AG04449 (cell line): ENCODE measurements around the gene CDC45.
"Not testable (repeated sequence)": the region's sequence is repeated elsewhere in the genome, so short reads cannot be mapped to it uniquely, and the experiment has no call there.

Source experiments
- CTCF ChIA-PET: fragments of 350-600 bp; formaldehyde crosslinking; extraction: SDS; loops from one replicate; lab custom pipeline; 2021; ENCODE audit warnings: antibody characterized with exemption; lab: Yijun Ruan, JAX
- POLR2A ChIA-PET: fragments of 400-600, 350-600 bp; formaldehyde crosslinking; extraction: SDS; loops from one replicate; lab custom pipeline; 2020; ENCODE audit warnings: antibody characterized with exemption, inconsistent platforms; lab: Yijun Ruan, JAX
- DNase-seq: peaks from one replicate; pipeline ENCODE4 v3.0.0-alpha.2; 2010; ENCODE audit warnings: low read depth, low spot score
- H3K4me3 ChIP-seq: 2 replicates; pipeline ENCODE4 v1.5.1; 2011; ENCODE audit warnings: low read depth, mild to moderate bottlenecking, control low read depth, low read length
- CTCF ChIP-seq: IDR thresholded peaks from one replicate; pipeline ENCODE4 v1.5.1; 2011; ENCODE audit warnings: mild to moderate bottlenecking, moderate library complexity, low read length, control low read depth, inconsistent platforms; ENCODE audit not compliant: insufficient read depth; ENCODE audit errors: missing control alignments

Gene CDC45

DNA sequence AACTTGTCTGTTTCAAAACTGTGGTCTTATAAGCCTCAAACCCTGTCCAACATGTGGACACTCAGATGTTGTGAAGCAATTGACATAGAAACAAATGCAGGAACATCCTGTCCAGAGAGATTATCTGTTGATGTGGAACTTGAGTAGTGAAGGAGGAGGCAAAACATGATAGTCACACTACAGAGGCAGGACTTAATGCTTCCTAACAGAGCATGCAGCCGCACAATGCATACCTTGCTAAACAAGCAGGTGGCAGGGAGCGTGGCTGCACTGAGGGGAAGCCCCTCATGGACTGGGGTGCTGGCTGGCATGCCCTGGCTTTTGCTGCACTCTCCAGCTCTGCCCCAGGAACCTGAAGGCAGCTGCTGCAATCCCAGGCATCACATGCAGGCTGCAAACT, 37.6 kb upstream of the CDC45 start:
- CTCF ChIA-PET, result no interaction called here
- POLR2A ChIA-PET, result no interaction called here
- TF ChIP-seq CTCF, result no peak
- DNase-seq, result no peak
- H3K4me3 ChIP-seq, result no peak overlapping the region

DNA sequence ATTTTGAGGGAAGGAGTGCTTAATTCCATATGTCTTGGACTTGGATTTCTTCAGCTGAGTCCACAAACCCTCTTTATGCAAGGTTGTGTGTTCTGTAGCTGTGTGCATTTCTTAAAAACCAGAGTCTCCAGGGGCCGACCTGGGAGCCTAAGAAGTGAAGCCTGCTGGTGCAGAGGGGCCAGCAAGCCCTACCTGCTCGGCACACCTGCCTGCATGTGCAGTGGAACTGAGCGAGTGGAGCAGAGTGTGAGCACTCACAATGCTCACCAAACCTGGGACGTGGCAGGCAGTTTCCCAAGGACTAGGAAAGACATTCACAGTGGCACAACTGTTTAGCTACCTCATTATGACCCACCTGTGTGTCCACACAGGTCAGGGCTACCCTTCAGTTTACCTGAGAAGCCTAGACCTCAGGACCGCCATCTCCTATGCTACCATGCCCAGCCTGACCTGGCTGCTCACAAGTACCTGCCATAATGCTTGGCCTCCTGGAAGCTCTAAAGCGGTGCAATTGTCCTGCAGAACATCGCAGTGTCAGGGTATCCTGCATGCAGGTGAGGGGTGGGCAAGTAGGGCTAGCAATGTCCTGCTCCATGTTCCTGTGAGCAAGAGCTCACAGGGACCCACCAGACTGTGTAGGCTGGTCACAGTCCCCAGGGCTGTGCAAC, 36.0 kb upstream of the CDC45 start:
- no peak overlapping the region for H3K4me3 ChIP-seq
- TF ChIP-seq CTCF, result no peak
- no peak for DNase-seq
- ChIA-PET POLR2A (interaction anchor here (1.2 kb wide), 1 partner anchor 12 kb away, joined by 4 read pairs; the partner anchor contains the start of gene HIRA), CTCF (interaction anchor here (2.0 kb wide), 1 partner anchor 186 kb away, joined by 9 read pairs; no protein-coding TSS in a partner anchor)

DNA sequence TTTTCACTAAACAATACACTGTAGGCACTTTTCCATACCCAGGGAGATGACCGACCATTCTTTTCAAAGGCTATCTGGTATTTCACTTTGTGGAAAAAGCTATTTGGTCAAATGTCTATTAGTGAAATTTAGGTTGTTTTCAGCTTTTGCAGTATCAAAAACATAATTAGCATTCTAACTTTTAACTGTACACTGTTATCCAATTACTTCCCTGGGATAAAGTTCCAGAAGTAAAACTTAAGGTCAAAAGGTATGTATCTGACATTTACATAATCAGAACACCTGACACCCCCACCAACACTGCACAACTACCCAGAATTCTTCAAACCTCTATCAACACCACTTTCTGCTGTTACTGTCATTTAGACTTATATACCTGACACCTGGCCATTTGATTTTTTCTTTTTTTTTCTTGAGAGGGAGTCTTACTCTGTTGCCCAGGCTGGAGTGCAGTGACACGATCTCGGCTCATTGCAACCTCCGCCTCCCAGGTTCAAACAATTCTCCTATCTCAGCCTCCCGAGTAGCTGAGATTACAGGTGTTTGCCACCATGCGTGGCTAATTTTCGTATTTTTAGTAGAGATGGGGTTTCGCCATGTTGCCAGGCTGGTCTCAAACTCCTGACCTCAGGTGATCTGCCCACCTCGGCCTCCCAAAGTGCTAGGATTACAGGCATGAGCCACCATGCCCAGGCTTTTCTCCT, 34.3 kb upstream of the CDC45 start:
- POLR2A ChIA-PET, DNase-seq, H3K4me3 ChIP-seq: not testable (repeated sequence)
- CTCF ChIA-PET, result interaction anchor here (1.2 kb wide), 1 partner anchor 11 kb away, joined by 3 read pairs; no protein-coding TSS in a partner anchor

DNA sequence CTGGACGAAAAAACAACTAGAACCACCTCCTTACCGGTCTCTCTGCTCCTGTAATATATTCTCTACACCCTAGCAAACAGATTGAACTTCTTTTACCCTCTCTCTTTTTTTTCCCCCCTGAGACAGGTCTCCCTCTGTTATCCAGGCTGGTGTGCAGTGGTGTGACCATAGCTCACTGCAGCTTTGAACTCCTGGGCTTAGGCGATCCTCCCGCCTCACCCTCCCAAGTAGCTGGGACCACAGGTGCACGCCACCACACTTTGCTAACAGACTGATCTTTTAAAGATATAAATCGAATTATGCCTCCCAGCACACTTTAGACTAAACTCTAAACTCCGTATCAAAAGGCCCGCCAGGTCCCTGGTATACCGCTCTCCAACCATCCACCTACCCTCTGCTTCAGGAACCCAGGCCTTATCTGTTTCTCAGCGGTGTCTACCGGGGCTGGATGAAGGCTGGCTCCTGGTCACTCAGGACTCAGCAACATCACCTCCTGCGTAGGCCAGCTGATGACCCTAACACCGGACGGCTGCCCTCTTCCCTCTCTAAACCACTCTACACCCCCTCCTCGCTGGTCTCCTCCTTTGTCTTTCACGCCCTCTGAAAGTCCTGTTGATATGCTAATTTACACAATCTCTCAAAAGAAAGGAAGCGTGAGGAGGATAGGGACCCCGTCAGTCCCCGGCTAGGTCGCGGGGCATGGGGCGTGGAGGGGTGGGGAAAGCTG, 33.0 kb upstream of the CDC45 start:
- no peak for TF ChIP-seq CTCF
- CTCF ChIA-PET, result interaction anchor here (1.3 kb wide), 1 partner anchor 11 kb away, joined by 4 read pairs; no protein-coding TSS in a partner anchor
- DNase-seq, result no peak

GRCh38 chr22:19447330-19448075, 32.2 kb upstream of the CDC45 start, which contains the start of gene C22orf39:
Gene C22orf39, minus strand, starts transcription at chr22:19447711. Its CDS starts 23 bp downstream, at chr22:19447688.
- ChIA-PET CTCF (interaction anchor here (1.3 kb wide), 1 partner anchor 12 kb away, joined by 4 read pairs; no protein-coding TSS in a partner anchor), POLR2A (interaction anchor here (1.9 kb wide), 1 partner anchor 15 kb away, joined by 5 read pairs; the partner anchor contains the start of genes HIRA and MRPL40)
- H3K4me3 ChIP-seq, result peak within 1 kb of the TSS; percentile 78
- TF ChIP-seq CTCF, result no peak
- peak; percentile 59 for DNase-seq

More for the DNA sequence above, 33.0 kb upstream of the CDC45 start:
- POLR2A ChIA-PET, result interaction anchor here (1.9 kb wide), 1 partner anchor 15 kb away, joined by 5 read pairs; the partner anchor contains the start of genes HIRA and MRPL40
- peak overlapping the region; percentile 78 for H3K4me3 ChIP-seq

DNA sequence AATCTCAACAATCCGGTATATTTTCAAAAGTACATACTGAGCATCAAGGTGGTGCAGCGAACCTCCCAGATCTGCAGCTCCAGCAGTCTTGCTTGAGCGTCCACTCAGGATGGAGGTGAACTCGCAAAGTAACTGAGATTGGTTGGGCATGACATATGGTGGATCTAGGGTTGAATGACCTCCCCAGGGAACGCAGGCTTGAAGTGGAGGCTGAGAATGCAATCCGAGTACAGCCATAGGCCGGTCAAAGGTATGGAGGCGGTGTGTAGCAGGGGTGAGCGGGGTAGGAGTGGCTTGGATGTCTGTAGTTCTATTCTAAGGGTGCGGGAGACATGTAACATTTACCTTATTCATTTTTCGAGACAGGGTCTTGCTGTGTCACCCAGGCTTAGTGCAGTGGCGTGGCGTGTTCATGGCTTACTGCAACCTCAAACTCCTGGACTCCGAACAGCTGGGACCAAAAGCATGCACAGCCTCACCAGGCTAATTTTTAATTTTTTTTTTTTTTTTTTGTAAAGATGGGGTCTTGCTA, 31.6 kb upstream of the CDC45 start:
- no peak for DNase-seq
- TF ChIP-seq CTCF, result no peak
- ChIA-PET POLR2A (interaction anchor here (1.9 kb wide), 1 partner anchor 16 kb away, joined by 5 read pairs; the partner anchor contains the start of genes HIRA and MRPL40), CTCF (interaction anchor here (1.3 kb wide), 1 partner anchor 13 kb away, joined by 4 read pairs; no protein-coding TSS in a partner anchor)
- peak overlapping the region; percentile 78 for H3K4me3 ChIP-seq
